NCI-H146 (cell line): Measurements from ENCODE around the gene MED29.
"Not testable (repeated sequence)": the region's sequence is repeated elsewhere in the genome, so short reads cannot be mapped to it uniquely, and the experiment has no call there.

Source experiments
- DNase-seq: peaks from one replicate; lab custom pipeline; 2025; lab: John Stamatoyannopoulos, UW

MED29 gene

GRCh38 chr19:39370735-39371134 is 20.4 kb upstream of the MED29 start:
- DNase-seq = no peak

- no peak for DNase-seq
Observed at GRCh38 chr19:39372047-39372802, 19.0 kb upstream of the MED29 start.

GRCh38 chr19:39372941-39373340 is 18.2 kb upstream of the MED29 start:
- no peak for DNase-seq

GRCh38 chr19:39375929-39376328 is 15.2 kb upstream of the MED29 start:
- DNase-seq = no peak

- no peak for DNase-seq
Observed at GRCh38 chr19:39377373-39378362, 13.5 kb upstream of the MED29 start.

- not testable (repeated sequence) for DNase-seq
Observed at GRCh38 chr19:39379366-39379765, 11.8 kb upstream of the MED29 start.

GRCh38 chr19:39379865-39380396 is 11.2 kb upstream of the MED29 start:
- DNase-seq = no peak

GRCh38 chr19:39380521-39381502 is 10.4 kb upstream of the MED29 start:
- DNase-seq = no peak

- DNase-seq = no peak
Observed at GRCh38 chr19:39381910-39382611, 9.1 kb upstream of the MED29 start.

- DNase-seq = no peak
Observed at GRCh38 chr19:39382991-39383828, 8.0 kb upstream of the MED29 start.

GRCh38 chr19:39384839-39385568 is 6.2 kb upstream of the MED29 start:
- no peak for DNase-seq

- DNase-seq = no peak
Observed at GRCh38 chr19:39385629-39386411, 5.4 kb upstream of the MED29 start.

GRCh38 chr19:39386557-39386956 is 4.6 kb upstream of the MED29 start:
- DNase-seq = no peak

- DNase-seq = no peak
Observed at GRCh38 chr19:39388657-39389056, 2.5 kb upstream of the MED29 start.

- DNase-seq = no peak
Observed at GRCh38 chr19:39389631-39390414, 1.4 kb upstream of the MED29 start.

GRCh38 chr19:39390451-39390750 is 777 bp upstream of the MED29 start:
- no peak for DNase-seq

- DNase-seq = peak; percentile 67
Observed at GRCh38 chr19:39397360-39398296, 6.5 kb downstream of the MED29 start.
